ENCODE results near the gene ACR. TPM values are rescaled to one million over a fixed set of nuclear protein-coding genes. Genes with fewer than 3 reads are reported as not detected.

The ACR gene
- total and polyA plus RNA-seq, 2 experiments from 2014 or later, result not detected

DNA sequence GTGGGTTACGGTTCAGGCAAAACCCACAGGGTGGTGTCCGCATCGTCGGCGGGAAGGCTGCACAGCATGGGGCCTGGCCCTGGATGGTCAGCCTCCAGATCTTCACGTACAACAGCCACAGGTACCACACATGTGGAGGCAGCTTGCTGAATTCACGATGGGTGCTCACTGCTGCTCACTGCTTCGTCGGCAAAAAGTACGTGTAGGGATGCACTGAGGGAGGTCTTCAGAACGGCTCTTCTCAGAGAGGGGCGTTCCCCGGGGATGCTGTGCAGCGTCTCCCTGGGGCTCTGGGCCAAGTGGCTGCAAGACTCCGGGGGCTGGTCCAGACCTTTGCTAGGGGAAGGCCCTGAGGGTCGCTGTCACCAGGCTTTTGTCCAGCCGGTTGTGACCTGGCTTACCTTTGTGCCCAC, 1.3 kb downstream of the ACR start:
- ATAC-seq (no peak), DNase-seq (ENCODE audit: low spot score) (no peak)
- peaks cover 34% of the 10 kb centered on the region for H3K27me3 ChIP-seq (ENCODE audit: insufficient read depth)

More for the DNA sequence above, 1.3 kb downstream of the ACR start:
- Histone ChIP-seq H3K9me2 (ENCODE audit: insufficient read depth) (no peaks in the 10 kb centered on the region), H3K27ac (ENCODE audit: low read depth) (no peak overlapping the region), H3F3A (replicated peaks; ENCODE audit: low read depth) (no peaks in the 10 kb centered on the region), H3K4me2 (no peak overlapping the region), H4K20me1 (replicated peaks; ENCODE audit: insufficient read depth) (no peaks in the 10 kb centered on the region), H3K4me3 (no peak overlapping the region), H3K79me2 (replicated peaks; ENCODE audit: insufficient read depth) (no peaks in the 10 kb centered on the region), H3K36me3 (ENCODE audit: insufficient read depth) (no peaks in the 10 kb centered on the region), H2AFZ (no peak overlapping the region), H3K4me1 (ENCODE audit: insufficient read depth) (no peaks in the 10 kb centered on the region)
- Mint-ChIP-seq H3K27me3 (ENCODE audit: insufficient read depth, low read depth, poor library complexity) (peaks cover 57% of the 10 kb centered on the region), H3K36me3 (ENCODE audit: low read depth) (no peaks in the 10 kb centered on the region), H3K4me3 (no peak overlapping the region), H3K9me3 (no peaks in the 10 kb centered on the region), H3K27ac (no peak overlapping the region), H3K4me1 (no peaks in the 10 kb centered on the region; the same call in 2 of the 3 replicates)
- TF ChIP-seq EZH2phosphoT487 (IDR thresholded peaks at IDR 0.05; ENCODE audit: unreplicated experiment), result no peak
- TF ChIP-seq CTCF (conservative IDR thresholded peaks at IDR 0.05; ENCODE audit: low read depth in 2 of 2), result no peak
- TF ChIP-seq ZNF114 (CRISPR knock-in tag; IDR thresholded peaks at IDR 0.05), result no peak
- no peak for TF ChIP-seq CREB1 (CRISPR knock-in tag; IDR thresholded peaks at IDR 0.05; ENCODE audit: low read depth)
- TF ChIP-seq, protein P1, sequence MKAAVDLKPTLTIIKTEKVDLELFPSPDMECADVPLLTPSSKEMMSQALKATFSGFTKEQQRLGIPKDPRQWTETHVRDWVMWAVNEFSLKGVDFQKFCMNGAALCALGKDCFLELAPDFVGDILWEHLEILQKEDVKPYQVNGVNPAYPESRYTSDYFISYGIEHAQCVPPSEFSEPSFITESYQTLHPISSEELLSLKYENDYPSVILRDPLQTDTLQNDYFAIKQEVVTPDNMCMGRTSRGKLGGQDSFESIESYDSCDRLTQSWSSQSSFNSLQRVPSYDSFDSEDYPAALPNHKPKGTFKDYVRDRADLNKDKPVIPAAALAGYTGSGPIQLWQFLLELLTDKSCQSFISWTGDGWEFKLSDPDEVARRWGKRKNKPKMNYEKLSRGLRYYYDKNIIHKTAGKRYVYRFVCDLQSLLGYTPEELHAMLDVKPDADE (IDR thresholded peaks at IDR 0.05), result no peak
- no peak for TF ChIP-seq JUNB (IDR thresholded peaks at IDR 0.05; ENCODE audit: unreplicated experiment)
- TF ChIP-seq STAT1 (IDR thresholded peaks at IDR 0.05; ENCODE audit: unreplicated experiment), result no peak
- TF ChIP-seq ZNF331 (CRISPR knock-in tag; IDR thresholded peaks at IDR 0.05; ENCODE audit: low read depth), result no peak
- TF ChIP-seq EZH2 (IDR thresholded peaks at IDR 0.05; ENCODE audit: low read depth, unreplicated experiment), result no peak
- TF ChIP-seq POLR2AphosphoS5 (IDR thresholded peaks at IDR 0.05; ENCODE audit: low read depth), result no peak
- TF ChIP-seq, protein P2, sequence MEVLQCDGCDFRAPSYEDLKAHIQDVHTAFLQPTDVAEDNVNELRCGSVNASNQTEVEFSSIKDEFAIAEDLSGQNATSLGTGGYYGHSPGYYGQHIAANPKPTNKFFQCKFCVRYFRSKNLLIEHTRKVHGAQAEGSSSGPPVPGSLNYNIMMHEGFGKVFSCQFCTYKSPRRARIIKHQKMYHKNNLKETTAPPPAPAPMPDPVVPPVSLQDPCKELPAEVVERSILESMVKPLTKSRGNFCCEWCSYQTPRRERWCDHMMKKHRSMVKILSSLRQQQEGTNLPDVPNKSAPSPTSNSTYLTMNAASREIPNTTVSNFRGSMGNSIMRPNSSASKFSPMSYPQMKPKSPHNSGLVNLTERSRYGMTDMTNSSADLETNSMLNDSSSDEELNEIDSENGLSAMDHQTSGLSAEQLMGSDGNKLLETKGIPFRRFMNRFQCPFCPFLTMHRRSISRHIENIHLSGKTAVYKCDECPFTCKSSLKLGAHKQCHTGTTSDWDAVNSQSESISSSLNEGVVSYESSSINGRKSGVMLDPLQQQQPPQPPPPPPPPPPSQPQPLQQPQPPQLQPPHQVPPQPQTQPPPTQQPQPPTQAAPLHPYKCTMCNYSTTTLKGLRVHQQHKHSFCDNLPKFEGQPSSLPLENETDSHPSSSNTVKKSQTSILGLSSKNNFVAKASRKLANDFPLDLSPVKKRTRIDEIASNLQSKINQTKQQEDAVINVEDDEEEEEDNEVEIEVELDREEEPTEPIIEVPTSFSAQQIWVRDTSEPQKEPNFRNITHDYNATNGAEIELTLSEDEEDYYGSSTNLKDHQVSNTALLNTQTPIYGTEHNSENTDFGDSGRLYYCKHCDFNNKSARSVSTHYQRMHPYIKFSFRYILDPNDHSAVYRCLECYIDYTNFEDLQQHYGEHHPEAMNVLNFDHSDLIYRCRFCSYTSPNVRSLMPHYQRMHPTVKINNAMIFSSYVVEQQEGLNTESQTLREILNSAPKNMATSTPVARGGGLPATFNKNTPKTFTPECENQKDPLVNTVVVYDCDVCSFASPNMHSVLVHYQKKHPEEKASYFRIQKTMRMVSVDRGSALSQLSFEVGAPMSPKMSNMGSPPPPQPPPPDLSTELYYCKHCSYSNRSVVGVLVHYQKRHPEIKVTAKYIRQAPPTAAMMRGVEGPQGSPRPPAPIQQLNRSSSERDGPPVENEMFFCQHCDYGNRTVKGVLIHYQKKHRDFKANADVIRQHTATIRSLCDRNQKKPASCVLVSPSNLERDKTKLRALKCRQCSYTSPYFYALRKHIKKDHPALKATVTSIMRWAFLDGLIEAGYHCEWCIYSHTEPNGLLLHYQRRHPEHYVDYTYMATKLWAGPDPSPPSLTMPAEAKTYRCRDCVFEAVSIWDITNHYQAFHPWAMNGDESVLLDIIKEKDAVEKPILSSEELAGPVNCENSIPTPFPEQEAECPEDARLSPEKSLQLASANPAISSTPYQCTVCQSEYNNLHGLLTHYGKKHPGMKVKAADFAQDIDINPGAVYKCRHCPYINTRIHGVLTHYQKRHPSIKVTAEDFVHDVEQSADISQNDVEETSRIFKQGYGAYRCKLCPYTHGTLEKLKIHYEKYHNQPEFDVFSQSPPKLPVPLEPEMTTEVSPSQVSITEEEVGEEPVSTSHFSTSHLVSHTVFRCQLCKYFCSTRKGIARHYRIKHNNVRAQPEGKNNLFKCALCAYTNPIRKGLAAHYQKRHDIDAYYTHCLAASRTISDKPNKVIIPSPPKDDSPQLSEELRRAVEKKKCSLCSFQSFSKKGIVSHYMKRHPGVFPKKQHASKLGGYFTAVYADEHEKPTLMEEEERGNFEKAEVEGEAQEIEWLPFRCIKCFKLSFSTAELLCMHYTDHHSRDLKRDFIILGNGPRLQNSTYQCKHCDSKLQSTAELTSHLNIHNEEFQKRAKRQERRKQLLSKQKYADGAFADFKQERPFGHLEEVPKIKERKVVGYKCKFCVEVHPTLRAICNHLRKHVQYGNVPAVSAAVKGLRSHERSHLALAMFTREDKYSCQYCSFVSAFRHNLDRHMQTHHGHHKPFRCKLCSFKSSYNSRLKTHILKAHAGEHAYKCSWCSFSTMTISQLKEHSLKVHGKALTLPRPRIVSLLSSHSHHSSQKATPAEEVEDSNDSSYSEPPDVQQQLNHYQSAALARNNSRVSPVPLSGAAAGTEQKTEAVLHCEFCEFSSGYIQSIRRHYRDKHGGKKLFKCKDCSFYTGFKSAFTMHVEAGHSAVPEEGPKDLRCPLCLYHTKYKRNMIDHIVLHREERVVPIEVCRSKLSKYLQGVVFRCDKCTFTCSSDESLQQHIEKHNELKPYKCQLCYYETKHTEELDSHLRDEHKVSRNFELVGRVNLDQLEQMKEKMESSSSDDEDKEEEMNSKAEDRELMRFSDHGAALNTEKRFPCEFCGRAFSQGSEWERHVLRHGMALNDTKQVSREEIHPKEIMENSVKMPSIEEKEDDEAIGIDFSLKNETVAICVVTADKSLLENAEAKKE (CRISPR knock-in tag; IDR thresholded peaks at IDR 0.05), result no peak
- TF ChIP-seq, protein P3, sequence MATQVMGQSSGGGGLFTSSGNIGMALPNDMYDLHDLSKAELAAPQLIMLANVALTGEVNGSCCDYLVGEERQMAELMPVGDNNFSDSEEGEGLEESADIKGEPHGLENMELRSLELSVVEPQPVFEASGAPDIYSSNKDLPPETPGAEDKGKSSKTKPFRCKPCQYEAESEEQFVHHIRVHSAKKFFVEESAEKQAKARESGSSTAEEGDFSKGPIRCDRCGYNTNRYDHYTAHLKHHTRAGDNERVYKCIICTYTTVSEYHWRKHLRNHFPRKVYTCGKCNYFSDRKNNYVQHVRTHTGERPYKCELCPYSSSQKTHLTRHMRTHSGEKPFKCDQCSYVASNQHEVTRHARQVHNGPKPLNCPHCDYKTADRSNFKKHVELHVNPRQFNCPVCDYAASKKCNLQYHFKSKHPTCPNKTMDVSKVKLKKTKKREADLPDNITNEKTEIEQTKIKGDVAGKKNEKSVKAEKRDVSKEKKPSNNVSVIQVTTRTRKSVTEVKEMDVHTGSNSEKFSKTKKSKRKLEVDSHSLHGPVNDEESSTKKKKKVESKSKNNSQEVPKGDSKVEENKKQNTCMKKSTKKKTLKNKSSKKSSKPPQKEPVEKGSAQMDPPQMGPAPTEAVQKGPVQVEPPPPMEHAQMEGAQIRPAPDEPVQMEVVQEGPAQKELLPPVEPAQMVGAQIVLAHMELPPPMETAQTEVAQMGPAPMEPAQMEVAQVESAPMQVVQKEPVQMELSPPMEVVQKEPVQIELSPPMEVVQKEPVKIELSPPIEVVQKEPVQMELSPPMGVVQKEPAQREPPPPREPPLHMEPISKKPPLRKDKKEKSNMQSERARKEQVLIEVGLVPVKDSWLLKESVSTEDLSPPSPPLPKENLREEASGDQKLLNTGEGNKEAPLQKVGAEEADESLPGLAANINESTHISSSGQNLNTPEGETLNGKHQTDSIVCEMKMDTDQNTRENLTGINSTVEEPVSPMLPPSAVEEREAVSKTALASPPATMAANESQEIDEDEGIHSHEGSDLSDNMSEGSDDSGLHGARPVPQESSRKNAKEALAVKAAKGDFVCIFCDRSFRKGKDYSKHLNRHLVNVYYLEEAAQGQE (IDR thresholded peaks at IDR 0.05; ENCODE audit: unreplicated experiment), result no peak
- no peak for TF ChIP-seq NANOG (IDR thresholded peaks at IDR 0.05; ENCODE audit: borderline replicate concordance)
